ENCODE measurements around the gene APEX1. TPM values are rescaled to one million over a fixed set of nuclear protein-coding genes. Genes with fewer than 3 reads are reported as not detected.

Gene APEX1
- total RNA-seq, 1 experiment from 2014 or later, result 176 TPM

GRCh38 chr14:20489093-20489994, 34.3 kb downstream of the APEX1 start:
- no peaks in the 10 kb centered on the region for H3K36me3 ChIP-seq (ENCODE audit: control insufficient read depth, insufficient read depth, low read length)
- no peaks in the 10 kb centered on the region for H3K9me3 ChIP-seq
- CTCF ChIA-PET, result no interaction called here
- peaks cover 29% of the 10 kb centered on the region for H3K4me1 Mint-ChIP-seq (ENCODE audit: low read depth, unreplicated experiment)
- TF ChIP-seq CTCF (IDR thresholded peaks at IDR 0.05; ENCODE audit: insufficient read depth in 1 of 2, low read depth in 1 of 2, low read length in 1 of 2, severe bottlenecking in 1 of 2, unreplicated experiment in 1 of 2), result no peak
- H3K4me3 Mint-ChIP-seq (ENCODE audit: unreplicated experiment), result no peak overlapping the region
- no peaks in the 10 kb centered on the region for H3K9me3 Mint-ChIP-seq (ENCODE audit: unreplicated experiment)
- no peaks in the 10 kb centered on the region for H3K27me3 ChIP-seq (replicated peaks; ENCODE audit: control insufficient read depth, insufficient read depth, low read length)
- peaks cover 37% of the 10 kb centered on the region for H3K4me1 ChIP-seq
- POLR2A ChIA-PET, result interaction anchor here (0.6 to 2.2 kb wide), 4 partner anchors 28 to 146 kb away, joined by 3 to 8 read pairs (median 4); partner anchors contain the start of genes APEX1, PARP2 and PIP4P1
- peak in 1 of 2 experiments; percentile 2 for DNase-seq
- H3K27ac Mint-ChIP-seq (ENCODE audit: unreplicated experiment), result peak overlapping the region; percentile 14
- no peaks in the 10 kb centered on the region for H3K36me3 Mint-ChIP-seq (ENCODE audit: insufficient read depth, unreplicated experiment)
- intact Hi-C loops (cut with micrococcal nuclease; ENCODE audit: unreplicated experiment), result loop anchor here (2.0 kb wide), 1 partner anchor 29 kb away; the partner anchor contains the start of gene PIP4P1
- BruUV-seq (replicated peaks), result no TSS peak
- no peak overlapping the region for H3K4me3 ChIP-seq (ENCODE audit: low read depth, low read length)
- H3K27me3 Mint-ChIP-seq (ENCODE audit: insufficient read depth, unreplicated experiment), result no peaks in the 10 kb centered on the region

GRCh38 chr14:20490563-20490962, 35.5 kb downstream of the APEX1 start:
- Mint-ChIP-seq H3K36me3 (ENCODE audit: insufficient read depth, unreplicated experiment) (no peaks in the 10 kb centered on the region), H3K27me3 (ENCODE audit: insufficient read depth, unreplicated experiment) (no peaks in the 10 kb centered on the region), H3K9me3 (ENCODE audit: unreplicated experiment) (peaks cover under 1% of the 10 kb centered on the region), H3K4me3 (ENCODE audit: unreplicated experiment) (no peak overlapping the region), H3K27ac (ENCODE audit: unreplicated experiment) (peak overlapping the region; percentile 4), H3K4me1 (ENCODE audit: low read depth, unreplicated experiment) (peaks cover 23% of the 10 kb centered on the region)
- TF ChIP-seq CTCF (IDR thresholded peaks at IDR 0.05; ENCODE audit: insufficient read depth in 1 of 2, low read depth in 1 of 2, low read length in 1 of 2, severe bottlenecking in 1 of 2, unreplicated experiment in 1 of 2), result no peak
- no peaks in the 10 kb centered on the region for H3K36me3 ChIP-seq (ENCODE audit: control insufficient read depth, insufficient read depth, low read length)
- peaks cover 31% of the 10 kb centered on the region for H3K4me1 ChIP-seq
- POLR2A ChIA-PET, result no interaction called here
- H3K27me3 ChIP-seq (replicated peaks; ENCODE audit: control insufficient read depth, insufficient read depth, low read length), result no peaks in the 10 kb centered on the region
- DNase-seq, result no peak
- intact Hi-C loops (cut with micrococcal nuclease; ENCODE audit: unreplicated experiment), result no loop called here
- H3K4me3 ChIP-seq (ENCODE audit: low read depth, low read length), result no peak overlapping the region
- no peaks in the 10 kb centered on the region for H3K9me3 ChIP-seq
- CTCF ChIA-PET, result no interaction called here
- no TSS peak for BruUV-seq (replicated peaks)

GRCh38 chr14:20492486-20492885, 37.5 kb downstream of the APEX1 start:
- Mint-ChIP-seq H3K27ac (ENCODE audit: unreplicated experiment) (no peak overlapping the region), H3K4me1 (ENCODE audit: low read depth, unreplicated experiment) (peaks cover 15% of the 10 kb centered on the region), H3K27me3 (ENCODE audit: insufficient read depth, unreplicated experiment) (no peaks in the 10 kb centered on the region), H3K36me3 (ENCODE audit: insufficient read depth, unreplicated experiment) (no peaks in the 10 kb centered on the region), H3K9me3 (ENCODE audit: unreplicated experiment) (peaks cover 6% of the 10 kb centered on the region), H3K4me3 (ENCODE audit: unreplicated experiment) (no peak overlapping the region)
- Histone ChIP-seq H3K9me3 (no peaks in the 10 kb centered on the region), H3K4me1 (peaks cover 26% of the 10 kb centered on the region), H3K36me3 (ENCODE audit: control insufficient read depth, insufficient read depth, low read length) (no peaks in the 10 kb centered on the region), H3K27me3 (replicated peaks; ENCODE audit: control insufficient read depth, insufficient read depth, low read length) (no peaks in the 10 kb centered on the region), H3K4me3 (ENCODE audit: low read depth, low read length) (no peak overlapping the region)
- ChIA-PET POLR2A (no interaction called here), CTCF (no interaction called here)
- TF ChIP-seq CTCF (IDR thresholded peaks at IDR 0.05; ENCODE audit: insufficient read depth in 1 of 2, low read depth in 1 of 2, low read length in 1 of 2, severe bottlenecking in 1 of 2, unreplicated experiment in 1 of 2), result no peak
- intact Hi-C loops (cut with micrococcal nuclease; ENCODE audit: unreplicated experiment), result no loop called here
- no TSS peak for BruUV-seq (replicated peaks)
- no peak for DNase-seq

Data from Caco-2 (cell line).